Cerebellar cortex (tissue), 1 donor: ENCODE data around the gene MAD2L1BP.
"Not testable (repeated sequence)": the region's sequence is repeated elsewhere in the genome, so short reads cannot be mapped to it uniquely, and the experiment has no call there.

Experiments used
- DNase-seq: peaks from one replicate; pipeline ENCODE4 v3.0.0-alpha.2; 2015; ENCODE audit warnings: low spot score

The MAD2L1BP gene, protein sequence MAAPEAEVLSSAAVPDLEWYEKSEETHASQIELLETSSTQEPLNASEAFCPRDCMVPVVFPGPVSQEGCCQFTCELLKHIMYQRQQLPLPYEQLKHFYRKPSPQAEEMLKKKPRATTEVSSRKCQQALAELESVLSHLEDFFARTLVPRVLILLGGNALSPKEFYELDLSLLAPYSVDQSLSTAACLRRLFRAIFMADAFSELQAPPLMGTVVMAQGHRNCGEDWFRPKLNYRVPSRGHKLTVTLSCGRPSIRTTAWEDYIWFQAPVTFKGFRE

GRCh38 chr6:43635387-43636307, at the start of gene MAD2L1BP:
Gene MAD2L1BP, plus strand, starts transcription at chr6:43635840. Its CDS starts 36 bp downstream, at chr6:43635876.
- peak; percentile 84 for DNase-seq

- DNase-seq = no peak
Observed at GRCh38 chr6:43588194-43588593, 47.4 kb upstream of the MAD2L1BP start.

GRCh38 chr6:43589564-43589963, 46.1 kb upstream of the MAD2L1BP start:
- not testable (repeated sequence) for DNase-seq

- DNase-seq = no peak
Observed at GRCh38 chr6:43593938-43594337, 41.7 kb upstream of the MAD2L1BP start.

DNA sequence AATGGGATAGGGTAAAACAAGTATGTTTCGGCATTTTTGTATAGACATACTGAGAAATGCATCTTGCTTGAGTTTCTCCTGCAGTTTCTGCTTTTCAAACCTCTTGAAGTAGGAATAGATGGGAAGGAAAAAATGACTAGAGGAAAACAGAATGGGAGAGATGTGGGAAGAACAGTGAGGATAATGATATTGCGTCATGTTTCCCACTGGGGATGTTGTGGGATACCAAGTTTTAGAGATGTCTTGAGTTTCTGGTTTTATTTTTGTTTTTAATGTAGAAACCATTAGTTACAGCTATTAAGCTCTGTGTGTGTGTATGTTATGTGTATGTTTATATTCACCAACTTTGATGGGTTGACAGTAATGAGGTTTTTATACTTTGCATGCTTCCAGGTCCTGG, 35.0 kb upstream of the MAD2L1BP start:
- no peak for DNase-seq

- DNase-seq = no peak
Observed at GRCh38 chr6:43604174-43604573, 31.5 kb upstream of the MAD2L1BP start.

- DNase-seq = no peak
Observed at GRCh38 chr6:43606019-43606418, 29.6 kb upstream of the MAD2L1BP start.

- peak; percentile 88 for DNase-seq
Observed at GRCh38 chr6:43608310-43608763, 27.3 kb upstream of the MAD2L1BP start.

DNA sequence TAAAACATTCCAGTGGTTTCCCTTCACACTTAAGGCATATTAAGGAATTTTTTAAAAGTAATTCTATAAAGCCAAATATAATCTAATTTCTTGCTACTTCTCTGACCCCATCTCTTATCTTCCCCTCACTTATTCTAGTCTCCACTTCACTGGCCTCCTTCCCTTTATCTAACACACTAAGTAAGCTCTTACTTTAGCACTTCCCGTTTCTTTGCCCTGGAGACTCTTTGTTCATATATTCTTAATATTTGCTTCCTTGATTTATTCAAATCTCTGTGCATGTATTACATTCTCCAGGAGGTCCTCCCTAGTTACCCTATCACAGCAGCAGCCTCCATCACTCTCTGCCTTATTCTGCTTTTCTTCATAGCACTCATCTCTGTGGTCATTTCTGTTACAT, 26.8 kb upstream of the MAD2L1BP start:
- no peak for DNase-seq

GRCh38 chr6:43609402-43609801, 26.2 kb upstream of the MAD2L1BP start:
- DNase-seq = no peak

DNA sequence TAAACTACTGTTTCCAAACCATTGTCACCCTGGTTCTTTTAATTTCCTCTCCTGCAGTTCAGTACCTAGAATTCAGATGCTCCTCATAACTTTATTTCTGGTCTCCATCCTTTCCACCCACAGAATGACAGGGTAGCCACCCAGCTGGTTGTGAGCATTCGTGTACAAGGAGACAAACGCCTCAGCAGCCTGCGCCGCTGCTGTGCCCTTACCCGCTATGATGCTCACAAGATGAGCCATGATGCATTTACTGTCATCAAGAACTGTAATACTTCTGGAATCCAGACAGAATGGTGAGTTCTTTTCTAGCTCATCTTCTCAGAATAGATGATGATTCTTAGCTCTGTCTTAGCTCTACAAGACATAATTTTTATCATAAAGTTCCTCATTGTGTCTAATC, 25.2 kb upstream of the MAD2L1BP start:
- no peak for DNase-seq

- no peak for DNase-seq
Observed at GRCh38 chr6:43613721-43614395, 21.8 kb upstream of the MAD2L1BP start.

DNA sequence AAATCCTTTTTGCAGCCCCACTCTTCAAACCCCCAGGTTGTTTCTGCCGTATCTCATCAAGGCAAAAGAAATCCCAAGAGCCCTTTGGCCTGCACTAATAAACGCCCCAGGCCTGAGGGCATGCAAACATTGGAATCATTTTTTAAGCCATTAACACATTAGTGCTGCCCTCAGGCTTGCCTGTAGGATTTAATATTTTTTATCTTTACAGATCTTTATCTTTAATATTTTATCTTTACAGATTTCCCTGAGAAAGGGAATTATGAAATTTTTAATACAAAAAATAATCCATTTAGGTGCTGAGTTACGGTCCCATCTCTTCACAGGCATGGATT, 21.3 kb upstream of the MAD2L1BP start:
- DNase-seq = no peak

DNA sequence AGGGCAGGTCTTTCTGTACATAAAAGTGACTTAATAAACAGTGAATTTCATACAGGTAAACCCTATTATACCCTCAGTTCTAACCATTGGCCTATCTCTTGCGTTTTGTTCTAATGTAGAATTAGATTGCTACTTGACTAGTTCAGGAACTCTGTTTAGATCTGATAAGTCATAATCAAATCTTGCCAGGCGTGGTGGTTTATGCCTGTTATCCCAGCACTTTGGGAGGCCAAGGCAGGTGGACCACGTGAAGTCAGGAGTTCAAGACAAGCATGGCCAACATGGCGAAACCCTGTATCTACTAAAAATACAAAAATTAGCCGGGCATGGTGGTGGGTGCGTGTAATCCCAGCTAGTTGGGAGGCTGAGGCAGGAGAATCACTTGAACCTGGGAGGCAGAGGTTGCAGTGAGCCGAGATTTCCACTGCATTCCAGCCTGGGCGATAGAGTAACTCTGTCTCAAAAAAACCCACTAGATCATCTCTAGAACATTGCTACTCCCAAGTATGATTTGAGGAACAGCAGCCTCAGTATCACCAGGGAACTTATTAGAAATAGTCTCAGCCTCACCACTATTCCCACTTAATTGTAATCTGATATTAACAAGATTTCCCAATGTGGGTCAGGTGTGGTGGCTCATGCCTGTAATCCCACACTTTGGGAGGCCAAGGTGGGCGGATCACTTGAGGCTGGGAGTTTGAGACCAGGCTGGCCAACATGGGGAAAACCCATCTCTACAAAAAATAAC, 18.7 kb upstream of the MAD2L1BP start:
- no peak for DNase-seq

DNA sequence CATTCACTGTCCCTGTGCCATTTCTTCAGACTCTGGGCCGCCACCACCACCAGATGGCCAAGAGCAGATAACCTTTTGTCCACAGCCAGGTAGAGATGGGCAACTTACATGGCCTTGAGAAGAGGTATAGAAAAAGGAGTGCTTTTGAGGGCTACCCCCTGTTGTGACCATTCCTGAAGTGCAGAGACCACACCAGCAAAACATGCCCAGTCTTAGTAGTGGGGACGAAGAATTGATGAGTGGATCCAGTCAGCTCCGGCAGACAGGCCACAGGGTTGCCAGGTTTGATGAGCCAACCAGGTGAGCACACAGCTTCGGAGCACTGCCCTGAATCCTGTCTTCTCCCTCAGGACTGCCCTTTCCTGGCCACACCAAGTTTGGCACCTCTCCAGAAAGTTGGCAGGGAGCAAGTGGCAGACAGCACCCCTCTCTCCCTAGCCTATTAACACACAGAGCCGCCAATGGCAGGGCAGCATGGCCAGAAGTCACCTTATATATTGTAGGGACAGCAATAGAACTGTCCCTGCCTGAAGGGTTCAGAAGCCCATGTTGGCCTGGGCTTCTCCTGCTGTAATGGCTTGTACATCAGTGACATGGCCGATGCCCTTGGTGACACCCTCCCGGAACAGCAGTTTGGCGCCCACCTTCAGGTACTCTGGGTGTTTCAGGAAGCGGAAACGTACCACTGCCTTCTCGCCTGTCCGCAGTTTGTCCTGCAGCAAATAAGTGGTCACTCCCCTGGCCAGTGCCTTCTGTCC, 14.4 kb upstream of the MAD2L1BP start:
- no peak for DNase-seq

GRCh38 chr6:43621836-43622180, 13.8 kb upstream of the MAD2L1BP start:
- no peak for DNase-seq

DNA sequence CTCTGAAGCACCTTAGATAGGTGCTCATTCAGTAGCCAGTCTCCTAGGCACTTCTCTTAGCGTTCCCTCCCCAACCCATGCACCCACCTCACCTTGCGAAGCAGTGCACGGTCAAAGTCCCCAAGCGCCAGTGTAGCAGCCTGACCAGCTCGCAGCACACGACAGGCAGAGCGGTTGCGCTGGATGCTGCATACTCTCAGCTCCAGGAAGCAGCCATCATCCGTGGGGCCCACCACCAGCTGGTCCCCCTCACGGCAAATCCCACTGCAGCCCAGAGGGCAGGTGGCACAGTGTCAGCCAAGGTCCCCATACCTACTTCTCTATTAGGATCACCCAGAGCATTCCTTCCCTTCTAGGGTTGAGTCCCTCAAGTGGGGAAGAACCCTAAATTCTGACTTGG, 13.1 kb upstream of the MAD2L1BP start:
- no peak for DNase-seq

DNA sequence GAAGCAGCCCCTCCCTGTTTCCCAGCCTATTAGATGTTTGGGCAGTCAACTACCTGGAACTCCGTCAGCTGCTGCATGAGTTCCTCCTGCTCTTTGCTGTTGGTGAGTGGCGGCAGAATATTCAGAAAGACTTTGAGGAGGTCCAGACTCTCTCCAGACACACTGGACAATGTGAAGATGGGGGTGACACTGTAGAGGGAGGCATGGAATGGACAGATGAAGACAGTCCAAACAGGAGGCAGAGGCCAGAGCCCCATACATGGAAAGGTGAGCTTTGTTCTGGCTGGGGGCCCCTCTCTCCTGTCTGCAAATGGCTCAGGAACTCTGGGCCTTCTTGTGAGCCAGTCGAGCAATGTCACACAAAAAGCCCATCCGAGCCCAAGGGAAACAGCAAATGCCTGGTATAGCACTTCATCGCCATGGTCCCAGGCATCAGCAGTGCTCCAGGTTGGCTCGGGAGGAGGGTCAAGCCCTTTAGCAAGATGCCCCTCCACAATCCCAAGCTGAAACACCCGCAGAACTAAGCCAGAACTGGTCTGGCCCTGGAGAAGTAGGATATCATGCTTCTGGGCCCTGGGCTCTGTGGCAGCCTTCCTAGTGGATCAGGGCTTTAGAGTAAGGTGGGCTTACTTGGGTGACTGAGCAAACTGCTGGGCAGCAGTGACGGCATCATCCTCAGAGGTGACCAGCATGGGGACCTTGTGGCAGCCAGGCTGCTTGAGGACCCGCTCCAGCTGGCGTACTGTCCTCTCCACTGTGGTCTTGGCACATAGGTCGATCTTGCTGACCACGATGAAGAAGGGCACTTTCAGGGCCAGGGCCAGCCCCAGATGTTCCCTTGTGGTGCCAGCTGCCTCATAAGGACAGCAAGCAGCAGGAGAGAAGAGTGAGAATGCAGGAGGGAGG, 11.5 kb upstream of the MAD2L1BP start:
- no peak for DNase-seq

GRCh38 chr6:43624786-43625288, 10.8 kb upstream of the MAD2L1BP start:
- DNase-seq = no peak

- no peak for DNase-seq
Observed at GRCh38 chr6:43625393-43625992, 10.1 kb upstream of the MAD2L1BP start.
